GM06990 (cell line): Measurements from ENCODE around the gene SEL1L3.

ENCODE experiments used
- DNase-seq: peaks from one replicate; pipeline ENCODE4 v3.0.0-alpha.2; 2011; ENCODE audit not compliant: insufficient read length; ENCODE audit errors: extremely low read depth
- H3K27me3 ChIP-seq: replicated peaks from 2 replicates; pipeline ENCODE4 v1.6.0; 2011; ENCODE audit warnings: low read length; ENCODE audit not compliant: control insufficient read depth, insufficient read depth
- H3K36me3 ChIP-seq: 2 replicates; pipeline ENCODE4 v1.5.1; 2011; ENCODE audit warnings: low read length; ENCODE audit not compliant: control insufficient read depth, insufficient read depth
- H3K4me3 ChIP-seq: replicated peaks from 2 replicates; pipeline ENCODE4 v1.5.1; 2011; ENCODE audit warnings: low read depth, mild to moderate bottlenecking, control low read depth, low read length
- TF ChIP-seq, protein P1 (sequence below): IDR thresholded peaks from 2 replicates; pipeline ENCODE4 v1.5.1; 2011; ENCODE audit warnings: low read length, control low read depth, mild to moderate bottlenecking, inconsistent platforms; ENCODE audit not compliant: insufficient read depth, poor library complexity, severe bottlenecking

Gene SEL1L3

DNA sequence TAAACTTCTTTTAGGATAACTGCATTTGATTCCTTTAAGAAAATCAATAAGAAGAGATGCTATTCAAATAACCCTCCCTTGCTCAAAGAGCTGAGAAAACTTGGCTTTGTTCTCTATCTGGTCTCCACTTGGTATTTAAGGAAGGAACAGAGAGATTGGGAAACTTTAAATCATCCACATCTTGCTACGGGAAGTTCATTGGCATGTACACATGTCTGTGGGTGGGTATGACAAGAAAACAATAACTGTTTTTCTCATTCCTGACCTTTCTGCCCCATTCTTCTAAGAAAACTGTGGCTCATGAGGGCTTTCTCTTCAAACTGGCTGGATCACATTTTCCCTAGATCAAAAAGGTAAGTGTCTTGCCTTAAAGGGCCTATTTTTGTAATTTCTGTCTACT, 6.0 kb downstream of the SEL1L3 start:
- H3K27me3 ChIP-seq: no peaks in the 10 kb centered on the region
- no peaks in the 10 kb centered on the region for H3K36me3 ChIP-seq
- DNase-seq: no peak
- TF ChIP-seq, protein P1, sequence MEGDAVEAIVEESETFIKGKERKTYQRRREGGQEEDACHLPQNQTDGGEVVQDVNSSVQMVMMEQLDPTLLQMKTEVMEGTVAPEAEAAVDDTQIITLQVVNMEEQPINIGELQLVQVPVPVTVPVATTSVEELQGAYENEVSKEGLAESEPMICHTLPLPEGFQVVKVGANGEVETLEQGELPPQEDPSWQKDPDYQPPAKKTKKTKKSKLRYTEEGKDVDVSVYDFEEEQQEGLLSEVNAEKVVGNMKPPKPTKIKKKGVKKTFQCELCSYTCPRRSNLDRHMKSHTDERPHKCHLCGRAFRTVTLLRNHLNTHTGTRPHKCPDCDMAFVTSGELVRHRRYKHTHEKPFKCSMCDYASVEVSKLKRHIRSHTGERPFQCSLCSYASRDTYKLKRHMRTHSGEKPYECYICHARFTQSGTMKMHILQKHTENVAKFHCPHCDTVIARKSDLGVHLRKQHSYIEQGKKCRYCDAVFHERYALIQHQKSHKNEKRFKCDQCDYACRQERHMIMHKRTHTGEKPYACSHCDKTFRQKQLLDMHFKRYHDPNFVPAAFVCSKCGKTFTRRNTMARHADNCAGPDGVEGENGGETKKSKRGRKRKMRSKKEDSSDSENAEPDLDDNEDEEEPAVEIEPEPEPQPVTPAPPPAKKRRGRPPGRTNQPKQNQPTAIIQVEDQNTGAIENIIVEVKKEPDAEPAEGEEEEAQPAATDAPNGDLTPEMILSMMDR: no peak
- no peak overlapping the region for H3K4me3 ChIP-seq

DNA sequence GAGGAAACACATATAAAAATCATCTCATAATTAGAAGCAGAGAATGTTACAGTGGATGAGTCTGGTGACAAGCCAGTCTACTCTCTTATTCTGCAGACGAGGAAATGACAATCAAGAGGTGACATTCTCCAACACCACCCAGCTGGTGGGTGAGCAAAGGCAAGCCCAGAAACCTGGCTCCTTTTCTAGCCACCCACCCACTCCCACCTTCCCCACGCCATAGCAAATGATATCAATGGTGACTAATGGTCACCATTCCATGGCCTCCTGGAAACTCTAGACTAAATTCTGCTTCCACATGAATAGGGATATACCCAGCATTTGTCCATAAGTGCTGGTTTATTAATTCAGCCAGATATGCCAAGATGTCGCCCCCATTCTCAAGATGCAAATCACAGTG, 10.7 kb downstream of the SEL1L3 start:
- TF ChIP-seq, protein P1: no peak
- Histone ChIP-seq H3K27me3 (no peaks in the 10 kb centered on the region; the same call in 1 of the 2 replicates), H3K36me3 (no peaks in the 10 kb centered on the region), H3K4me3 (no peak overlapping the region)
- DNase-seq: no peak

DNA sequence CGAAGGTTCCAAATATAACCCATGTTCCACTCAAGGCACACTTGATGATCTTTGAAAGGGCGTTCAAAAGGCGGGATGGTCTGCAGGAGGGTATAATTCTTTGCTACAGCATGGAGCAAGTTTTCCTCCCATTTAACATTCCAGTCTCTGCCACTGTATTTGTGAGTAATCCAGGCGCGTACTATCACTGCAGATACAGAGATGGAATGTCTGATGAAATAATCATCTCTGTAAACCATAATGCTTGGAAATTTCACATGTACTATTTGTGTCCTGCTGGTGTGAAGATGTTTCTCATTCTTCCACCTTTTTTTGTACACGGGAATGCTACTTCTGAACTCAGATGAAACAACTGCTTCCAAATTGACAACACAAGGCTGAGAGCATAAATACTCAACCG, 15.5 kb downstream of the SEL1L3 start:
- TF ChIP-seq, protein P1: no peak
- Histone ChIP-seq H3K4me3 (no peak overlapping the region), H3K36me3 (no peaks in the 10 kb centered on the region; the same call in 1 of the 2 replicates), H3K27me3 (no peaks in the 10 kb centered on the region; the same call in 1 of the 2 replicates)
- DNase-seq: no peak

DNA sequence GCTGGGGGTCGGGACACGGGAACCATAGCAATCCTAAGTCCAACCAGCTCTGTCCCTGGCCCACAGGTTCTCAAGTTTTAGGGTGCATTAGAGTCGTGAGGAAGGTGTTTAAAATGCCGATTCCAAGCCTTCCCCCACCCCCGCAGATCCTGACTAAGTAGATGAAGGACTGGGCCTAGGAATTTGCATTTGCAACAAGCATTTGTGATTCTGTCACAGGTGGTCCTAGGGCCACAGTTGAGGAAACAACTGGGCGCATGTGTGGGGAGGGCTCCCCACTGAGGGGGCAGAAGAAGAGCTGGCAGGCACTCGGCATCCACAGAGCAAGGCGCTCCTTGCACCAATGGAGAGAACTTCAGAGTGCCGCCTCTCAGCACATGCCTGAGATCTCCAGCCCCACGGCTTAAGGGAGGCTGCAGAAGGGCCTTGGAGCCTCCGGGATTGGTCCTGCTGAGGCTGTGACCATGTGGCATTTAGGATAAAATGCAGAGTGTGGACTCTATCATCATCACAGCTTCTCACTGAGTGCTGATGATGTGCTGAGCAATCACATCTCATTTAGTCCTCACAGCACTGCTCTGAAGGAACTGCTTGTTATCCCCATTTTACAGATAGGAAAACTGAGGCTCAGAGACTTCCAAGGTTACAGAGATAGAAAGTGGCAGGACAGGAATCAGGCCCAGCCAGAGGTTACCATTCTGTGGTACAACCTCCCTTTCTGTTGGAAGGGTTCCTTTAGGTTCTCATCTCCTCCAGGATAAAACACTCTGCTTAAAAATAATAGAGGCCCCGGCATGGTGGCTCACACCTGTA, 16.7 kb downstream of the SEL1L3 start:
- DNase-seq: no peak
- H3K4me3 ChIP-seq: no peak overlapping the region
- no peaks in the 10 kb centered on the region; the same call in 1 of the 2 replicates for H3K27me3 ChIP-seq
- no peaks in the 10 kb centered on the region; the same call in 1 of the 2 replicates for H3K36me3 ChIP-seq
- TF ChIP-seq, protein P1: no peak

DNA sequence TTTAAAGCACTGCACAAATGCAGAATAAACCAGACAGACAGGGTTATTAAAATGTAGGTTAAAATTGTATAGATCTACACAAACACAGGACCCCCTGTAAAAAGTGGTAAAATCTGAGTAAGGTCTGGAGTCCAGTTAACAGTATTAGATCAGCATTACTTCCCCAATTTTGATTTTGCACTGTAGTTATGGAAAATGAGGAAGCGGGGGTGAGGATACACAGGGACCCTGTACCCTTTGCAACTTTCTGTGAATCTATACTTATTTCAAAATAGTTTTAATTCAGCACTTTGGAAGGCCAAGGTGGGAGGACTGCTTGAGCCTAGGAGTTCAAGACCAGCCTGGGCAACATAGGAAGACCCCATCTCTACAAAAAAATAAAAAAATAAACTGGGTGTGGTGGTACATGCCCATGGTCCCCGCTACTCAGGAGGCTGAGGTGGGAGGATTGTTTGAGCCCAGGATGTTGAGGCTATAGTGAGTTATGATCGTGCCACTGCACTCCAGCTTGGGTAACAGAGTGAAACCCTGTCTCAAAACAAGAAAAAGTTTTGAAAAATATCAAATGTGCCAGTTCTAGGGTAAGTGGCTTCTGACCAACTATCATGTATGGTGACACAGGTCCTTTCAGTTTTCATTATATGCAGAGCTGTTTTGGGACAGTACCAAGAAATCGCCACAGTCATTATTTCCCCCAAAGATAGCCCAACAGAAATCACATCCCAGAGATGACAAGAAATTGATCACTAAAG, 17.7 kb downstream of the SEL1L3 start:
- TF ChIP-seq, protein P1: no peak
- no peak for DNase-seq
- no peak overlapping the region for H3K4me3 ChIP-seq
- H3K36me3 ChIP-seq: no peaks in the 10 kb centered on the region; the same call in 1 of the 2 replicates
- no peaks in the 10 kb centered on the region; the same call in 1 of the 2 replicates for H3K27me3 ChIP-seq
